SK-N-SH treated with all-trans-retinoic acid at 6 μM for 48 hours (cell line): Measurements from ENCODE around the gene TTBK2.

Experiments used
- ATAC-seq: fragments of 200-7000 bp; cut with Tn5 transposase; 3 replicates; pipeline ENCODE4 v1.9.1; 2020; ENCODE audit warnings: mild to moderate bottlenecking, moderate library complexity
- ARNTL ChIP-seq: fragments of 450-650 bp; formaldehyde crosslinking; IDR thresholded peaks from 2 replicates; pipeline ENCODE4 v1.5.0; 2020; ENCODE audit warnings: low read depth, mild to moderate bottlenecking, moderate library complexity, borderline replicate concordance
- BACH2 ChIP-seq: fragments of 250-450 bp; sonication (Bioruptor Pico); IDR thresholded peaks from 2 replicates; pipeline ENCODE4 v1.9.0; 2021; ENCODE audit warnings: mild to moderate bottlenecking, borderline replicate concordance
- CREB5 ChIP-seq: fragments of 250-450 bp; sonication (Bioruptor Pico); IDR thresholded peaks from 2 replicates; pipeline ENCODE4 v1.5.1; 2020; ENCODE audit warnings: low read depth, mild to moderate bottlenecking, moderate library complexity
- CSDC2 ChIP-seq: fragments of 250-450 bp; sonication (Bioruptor Pico); IDR thresholded peaks from 2 replicates; pipeline ENCODE4 v1.5.0; 2020; ENCODE audit warnings: mild to moderate bottlenecking, moderate library complexity
- ESRRG ChIP-seq: fragments of 250-450 bp; sonication (Bioruptor Pico); IDR thresholded peaks from 2 replicates; pipeline ENCODE4 v1.6.1; 2021; ENCODE audit warnings: mild to moderate bottlenecking
- GLIS3 ChIP-seq: fragments of 250-450 bp; sonication (Bioruptor Pico); IDR thresholded peaks from 2 replicates; pipeline ENCODE4 v1.5.0; 2020; ENCODE audit warnings: mild to moderate bottlenecking, moderate library complexity
- ISL1 ChIP-seq: fragments of 250-450 bp; sonication (Bioruptor Pico); IDR thresholded peaks from 2 replicates; pipeline ENCODE4 v2.1.2; 2022; ENCODE audit warnings: mild to moderate bottlenecking, moderate library complexity
- OSR1 ChIP-seq: fragments of 250-450 bp; sonication (Bioruptor Pico); IDR thresholded peaks from 2 replicates; pipeline ENCODE4 v1.8.0; 2022; ENCODE audit warnings: moderate library complexity, mild to moderate bottlenecking, inconsistent platforms
- POU6F1 ChIP-seq: fragments of 250-450 bp; sonication (Bioruptor Pico); IDR thresholded peaks from 2 replicates; pipeline ENCODE4 v1.8.0; 2021; ENCODE audit warnings: low read depth, mild to moderate bottlenecking, moderate library complexity, borderline replicate concordance
- PPARA ChIP-seq: fragments of 250-450 bp; sonication (Bioruptor Pico); IDR thresholded peaks from 2 replicates; pipeline ENCODE4 v1.5.0; 2020; ENCODE audit warnings: mild to moderate bottlenecking, borderline replicate concordance
- RARB ChIP-seq: fragments of 250-450 bp; sonication (Bioruptor Pico); IDR thresholded peaks from 2 replicates; pipeline ENCODE4 v1.8.0; 2021; ENCODE audit warnings: mild to moderate bottlenecking, moderate library complexity
- SNAI2 ChIP-seq: fragments of 250-450 bp; sonication (Bioruptor Pico); IDR thresholded peaks from 2 replicates; pipeline ENCODE4 v1.5.0; 2020; ENCODE audit warnings: mild to moderate bottlenecking, moderate library complexity
- TCF4 ChIP-seq: fragments of 250-450 bp; sonication (Bioruptor Pico); IDR thresholded peaks from 2 replicates; pipeline ENCODE4 v1.8.0; 2021; ENCODE audit warnings: mild to moderate bottlenecking, moderate library complexity, borderline replicate concordance
- TOX ChIP-seq: fragments of 250-450 bp; sonication (Bioruptor Pico); IDR thresholded peaks from 2 replicates; pipeline ENCODE4 v1.8.0; 2021; ENCODE audit warnings: mild to moderate bottlenecking, moderate library complexity, borderline replicate concordance
- ZC3H10 ChIP-seq: fragments of 250-450 bp; sonication (Bioruptor Pico); IDR thresholded peaks from 2 replicates; pipeline ENCODE4 v1.5.1; 2021; ENCODE audit warnings: mild to moderate bottlenecking, moderate library complexity
- ZFP3 ChIP-seq: fragments of 250-450 bp; sonication (Bioruptor Pico); IDR thresholded peaks from 2 replicates; pipeline ENCODE4 v1.5.0; 2020; ENCODE audit warnings: mild to moderate bottlenecking, moderate library complexity
- ZFP30 ChIP-seq: fragments of 450-650 bp; formaldehyde crosslinking; IDR thresholded peaks from 2 replicates; pipeline ENCODE4 v1.5.0; 2022; ENCODE audit warnings: mild to moderate bottlenecking, moderate library complexity
- ZNF565 ChIP-seq: fragments of 450-650 bp; formaldehyde crosslinking; conservative IDR thresholded peaks from 2 replicates; pipeline ENCODE4 v1.5.0; 2020; ENCODE audit warnings: low read depth, mild to moderate bottlenecking, moderate library complexity
- ZNF70 ChIP-seq: fragments of 450-650 bp; formaldehyde crosslinking; IDR thresholded peaks from 2 replicates; pipeline ENCODE4 v1.5.0; 2020; ENCODE audit warnings: mild to moderate bottlenecking, moderate library complexity
- ZNF8 ChIP-seq: fragments of 450-650 bp; formaldehyde crosslinking; IDR thresholded peaks from 2 replicates; pipeline ENCODE4 v1.5.0; 2020; ENCODE audit warnings: mild to moderate bottlenecking, moderate library complexity
- TF ChIP-seq, protein P1 (sequence below): fragments of 250-450 bp; sonication (Bioruptor Pico); IDR thresholded peaks from 2 replicates; pipeline ENCODE4 v1.8.0; 2020; ENCODE audit warnings: mild to moderate bottlenecking, moderate library complexity, borderline replicate concordance

Gene TTBK2

GRCh38 chr15:42868683-42869082 is 51.9 kb downstream of the TTBK2 start:
- ATAC-seq: no peak
- TF ChIP-seq ZNF565 (CRISPR knock-in tag) (no peak), ZFP30 (CRISPR knock-in tag) (no peak), ZFP3 (CRISPR knock-in tag) (no peak), RARB (CRISPR knock-in tag) (no peak), ZC3H10 (CRISPR knock-in tag) (no peak), POU6F1 (no peak), ARNTL (CRISPR knock-in tag) (no peak), TOX (CRISPR knock-in tag) (no peak), GLIS3 (CRISPR knock-in tag) (no peak)
- TF ChIP-seq, protein P1, sequence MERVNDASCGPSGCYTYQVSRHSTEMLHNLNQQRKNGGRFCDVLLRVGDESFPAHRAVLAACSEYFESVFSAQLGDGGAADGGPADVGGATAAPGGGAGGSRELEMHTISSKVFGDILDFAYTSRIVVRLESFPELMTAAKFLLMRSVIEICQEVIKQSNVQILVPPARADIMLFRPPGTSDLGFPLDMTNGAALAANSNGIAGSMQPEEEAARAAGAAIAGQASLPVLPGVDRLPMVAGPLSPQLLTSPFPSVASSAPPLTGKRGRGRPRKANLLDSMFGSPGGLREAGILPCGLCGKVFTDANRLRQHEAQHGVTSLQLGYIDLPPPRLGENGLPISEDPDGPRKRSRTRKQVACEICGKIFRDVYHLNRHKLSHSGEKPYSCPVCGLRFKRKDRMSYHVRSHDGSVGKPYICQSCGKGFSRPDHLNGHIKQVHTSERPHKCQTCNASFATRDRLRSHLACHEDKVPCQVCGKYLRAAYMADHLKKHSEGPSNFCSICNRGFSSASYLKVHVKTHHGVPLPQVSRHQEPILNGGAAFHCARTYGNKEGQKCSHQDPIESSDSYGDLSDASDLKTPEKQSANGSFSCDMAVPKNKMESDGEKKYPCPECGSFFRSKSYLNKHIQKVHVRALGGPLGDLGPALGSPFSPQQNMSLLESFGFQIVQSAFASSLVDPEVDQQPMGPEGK: no peak

GRCh38 chr15:42863572-42864239 is 56.9 kb downstream of the TTBK2 start:
- ATAC-seq: no peak
- TF ChIP-seq PPARA (no peak), OSR1 (CRISPR knock-in tag) (no peak), ISL1 (CRISPR knock-in tag) (no peak), ZFP30 (CRISPR knock-in tag) (no peak), CSDC2 (CRISPR knock-in tag) (no peak), ZC3H10 (CRISPR knock-in tag) (no peak), ZNF70 (no peak), TOX (CRISPR knock-in tag) (no peak), POU6F1 (no peak), CREB5 (no peak), TCF4 (CRISPR knock-in tag) (no peak), RARB (CRISPR knock-in tag) (no peak)
- TF ChIP-seq, protein P1: no peak

DNA sequence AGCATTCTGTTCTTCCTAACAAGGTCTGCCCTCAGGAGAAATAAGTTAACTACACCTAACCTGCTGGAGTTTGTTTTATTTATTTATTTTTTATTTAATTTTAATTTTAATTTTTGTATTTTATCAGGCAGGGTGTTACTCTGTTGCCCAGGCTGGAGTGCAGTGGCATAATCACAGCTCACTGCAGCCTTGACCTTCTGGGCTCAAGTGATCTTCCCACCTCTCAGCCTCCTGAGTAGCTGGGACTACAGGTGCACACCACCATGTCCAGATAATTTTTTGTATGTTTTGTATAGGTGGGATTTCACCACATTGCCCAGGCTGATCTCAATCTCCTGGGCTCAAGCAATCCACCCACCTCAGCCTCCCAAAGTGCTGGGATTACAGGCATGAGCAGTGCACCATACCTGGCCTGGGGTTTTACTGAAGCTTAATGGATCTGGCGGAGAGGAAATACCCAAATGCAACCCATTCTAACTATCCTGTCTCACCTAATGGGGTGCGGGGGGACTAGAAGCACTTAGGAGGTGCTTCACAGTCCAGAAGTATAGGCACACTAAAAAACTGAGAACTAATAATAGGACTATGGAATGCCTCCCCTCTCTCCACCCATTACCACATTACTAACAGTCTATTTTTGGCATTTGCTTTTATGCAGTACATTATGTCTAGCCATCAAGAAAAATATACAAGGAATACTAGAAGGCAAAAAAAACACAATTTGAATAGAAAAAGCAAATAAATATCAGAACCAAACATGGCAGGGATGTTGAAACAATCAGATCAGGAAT is 61.4 kb downstream of the TTBK2 start:
- ATAC-seq: no peak
- TF ChIP-seq TOX (CRISPR knock-in tag): no peak
- no peak for TF ChIP-seq ARNTL (CRISPR knock-in tag)
- TF ChIP-seq ESRRG (CRISPR knock-in tag): no peak
- TF ChIP-seq PPARA: no peak
- TF ChIP-seq ZFP30 (CRISPR knock-in tag): no peak
- TF ChIP-seq GLIS3 (CRISPR knock-in tag): no peak
- no peak for TF ChIP-seq TCF4 (CRISPR knock-in tag)
- TF ChIP-seq SNAI2 (CRISPR knock-in tag): no peak
- no peak for TF ChIP-seq BACH2 (CRISPR knock-in tag)
- TF ChIP-seq ZNF565 (CRISPR knock-in tag): no peak
- TF ChIP-seq ZNF70: no peak
- TF ChIP-seq, protein P1: no peak
- TF ChIP-seq ZNF8: no peak
- TF ChIP-seq ZFP3 (CRISPR knock-in tag): no peak
- TF ChIP-seq ISL1 (CRISPR knock-in tag): no peak
- no peak for TF ChIP-seq CSDC2 (CRISPR knock-in tag)
- TF ChIP-seq RARB (CRISPR knock-in tag): no peak
- TF ChIP-seq POU6F1: no peak
- TF ChIP-seq CREB5: no peak
